HEK293T (cell line): ENCODE data around the gene TNIK.

Experiments
- CTCF ChIA-PET: fragments of 350-600 bp; formaldehyde crosslinking; extraction: SDS; loops from one replicate; lab custom pipeline; 2021; ENCODE audit warnings: antibody characterized with exemption, inconsistent platforms; lab: Yijun Ruan, JAX
- POLR2A ChIA-PET: fragments of 350-600 bp; formaldehyde crosslinking; extraction: SDS; loops from one replicate; lab custom pipeline; 2020; ENCODE audit warnings: antibody characterized with exemption, inconsistent platforms; lab: Yijun Ruan, JAX
- DNase-seq: peaks from one replicate; pipeline ENCODE4 v3.0.0; 2012; ENCODE audit warnings: mixed read lengths; ENCODE audit errors: extremely low spot score
- ARNT ChIP-seq: fragments of 450-650 bp; IDR thresholded peaks from 2 replicates; pipeline ENCODE4 v1.6.1; 2017; ENCODE audit warnings: mild to moderate bottlenecking
- BHLHE40 ChIP-seq: fragments of 450-650 bp; IDR thresholded peaks from 2 replicates; pipeline ENCODE4 v1.6.1; 2016; ENCODE audit warnings: mild to moderate bottlenecking, moderate library complexity, borderline replicate concordance
- CTBP1 ChIP-seq: fragments of 450-650 bp; IDR thresholded peaks from 2 replicates; pipeline ENCODE4 v1.6.1; 2016; ENCODE audit warnings: borderline replicate concordance
- ELF4 ChIP-seq: fragments of 450-650 bp; IDR thresholded peaks from 2 replicates; pipeline ENCODE4 v1.6.1; 2017; ENCODE audit warnings: antibody characterized with exemption
- FOXA1 ChIP-seq: fragments of 450-650 bp; IDR thresholded peaks from 2 replicates; pipeline ENCODE4 v1.6.1; 2016; ENCODE audit warnings: mild to moderate bottlenecking
- FOXK2 ChIP-seq: fragments of 450-650 bp; IDR thresholded peaks from 2 replicates; pipeline ENCODE4 v1.6.1; 2016; ENCODE audit warnings: mild to moderate bottlenecking
- FOXM1 ChIP-seq: fragments of 450-650 bp; IDR thresholded peaks from 2 replicates; pipeline ENCODE4 v1.6.1; 2017; ENCODE audit warnings: mild to moderate bottlenecking, borderline replicate concordance
- HDGF ChIP-seq: fragments of 450-650 bp; IDR thresholded peaks from 2 replicates; pipeline ENCODE4 v1.6.1; 2017; ENCODE audit warnings: antibody characterized with exemption, borderline replicate concordance
- L3MBTL2 ChIP-seq: fragments of 450-650 bp; conservative IDR thresholded peaks from 2 replicates; pipeline ENCODE4 v1.6.1; 2016; ENCODE audit warnings: mild to moderate bottlenecking
- LEF1 ChIP-seq: fragments of 450-650 bp; IDR thresholded peaks from 2 replicates; pipeline ENCODE4 v1.6.1; 2017; ENCODE audit warnings: mild to moderate bottlenecking, borderline replicate concordance
- NFRKB ChIP-seq: fragments of 450-650 bp; IDR thresholded peaks from 2 replicates; pipeline ENCODE4 v1.6.1; 2016; ENCODE audit warnings: mild to moderate bottlenecking, moderate library complexity
- SP1 ChIP-seq: fragments of 450-650 bp; IDR thresholded peaks from 2 replicates; pipeline ENCODE4 v1.6.1; 2017
- SUZ12 ChIP-seq: fragments of 450-650 bp; IDR thresholded peaks from 2 replicates; pipeline ENCODE4 v1.6.1; 2016; ENCODE audit warnings: mild to moderate bottlenecking
- TARDBP ChIP-seq: fragments of 450-650 bp; IDR thresholded peaks from 2 replicates; pipeline ENCODE4 v1.6.1; 2016
- ZNF384 ChIP-seq: fragments of 450-650 bp; IDR thresholded peaks from 2 replicates; pipeline ENCODE4 v1.6.1; 2016
- TF ChIP-seq, protein P1 (sequence below): fragments of 450-650 bp; IDR thresholded peaks from 2 replicates; pipeline ENCODE4 v1.6.1; 2016

Gene TNIK

GRCh38 chr3:171267104-171267503 lies 193.1 kb downstream of the TNIK start:
- no peak for DNase-seq
- no peak for TF ChIP-seq TARDBP
- TF ChIP-seq, protein P1, sequence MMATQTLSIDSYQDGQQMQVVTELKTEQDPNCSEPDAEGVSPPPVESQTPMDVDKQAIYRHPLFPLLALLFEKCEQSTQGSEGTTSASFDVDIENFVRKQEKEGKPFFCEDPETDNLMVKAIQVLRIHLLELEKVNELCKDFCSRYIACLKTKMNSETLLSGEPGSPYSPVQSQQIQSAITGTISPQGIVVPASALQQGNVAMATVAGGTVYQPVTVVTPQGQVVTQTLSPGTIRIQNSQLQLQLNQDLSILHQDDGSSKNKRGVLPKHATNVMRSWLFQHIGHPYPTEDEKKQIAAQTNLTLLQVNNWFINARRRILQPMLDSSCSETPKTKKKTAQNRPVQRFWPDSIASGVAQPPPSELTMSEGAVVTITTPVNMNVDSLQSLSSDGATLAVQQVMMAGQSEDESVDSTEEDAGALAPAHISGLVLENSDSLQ, result no peak
- no peak for TF ChIP-seq SP1
- TF ChIP-seq NFRKB, result no peak
- TF ChIP-seq HDGF, result no peak
- no peak for TF ChIP-seq FOXM1
- TF ChIP-seq LEF1, result no peak
- no peak for TF ChIP-seq CTBP1
- no peak for TF ChIP-seq ELF4
- TF ChIP-seq FOXA1, result no peak
- TF ChIP-seq L3MBTL2, result no peak
- ChIA-PET CTCF (no interaction called here), POLR2A (no interaction called here)

DNA sequence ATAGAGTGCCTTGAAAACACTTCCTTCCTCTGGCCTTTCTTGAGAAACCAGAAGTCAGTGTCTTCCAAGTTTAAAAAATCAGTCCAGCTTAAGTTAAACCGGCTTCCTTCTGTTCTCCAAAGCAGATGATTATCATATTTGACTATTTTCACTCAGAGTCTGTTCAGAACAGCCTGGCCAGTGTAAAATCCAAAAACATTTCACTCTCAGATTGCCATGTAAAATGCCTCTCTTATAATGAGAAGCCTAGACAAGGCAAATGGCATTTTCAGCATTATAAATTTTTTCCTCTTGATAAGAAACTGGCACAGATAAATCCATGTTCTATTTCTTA lies 193.5 kb downstream of the TNIK start:
- no peak for TF ChIP-seq FOXA1
- no peak for TF ChIP-seq ARNT
- no peak for DNase-seq
- POLR2A ChIA-PET, result no interaction called here
- CTCF ChIA-PET, result no interaction called here

DNA sequence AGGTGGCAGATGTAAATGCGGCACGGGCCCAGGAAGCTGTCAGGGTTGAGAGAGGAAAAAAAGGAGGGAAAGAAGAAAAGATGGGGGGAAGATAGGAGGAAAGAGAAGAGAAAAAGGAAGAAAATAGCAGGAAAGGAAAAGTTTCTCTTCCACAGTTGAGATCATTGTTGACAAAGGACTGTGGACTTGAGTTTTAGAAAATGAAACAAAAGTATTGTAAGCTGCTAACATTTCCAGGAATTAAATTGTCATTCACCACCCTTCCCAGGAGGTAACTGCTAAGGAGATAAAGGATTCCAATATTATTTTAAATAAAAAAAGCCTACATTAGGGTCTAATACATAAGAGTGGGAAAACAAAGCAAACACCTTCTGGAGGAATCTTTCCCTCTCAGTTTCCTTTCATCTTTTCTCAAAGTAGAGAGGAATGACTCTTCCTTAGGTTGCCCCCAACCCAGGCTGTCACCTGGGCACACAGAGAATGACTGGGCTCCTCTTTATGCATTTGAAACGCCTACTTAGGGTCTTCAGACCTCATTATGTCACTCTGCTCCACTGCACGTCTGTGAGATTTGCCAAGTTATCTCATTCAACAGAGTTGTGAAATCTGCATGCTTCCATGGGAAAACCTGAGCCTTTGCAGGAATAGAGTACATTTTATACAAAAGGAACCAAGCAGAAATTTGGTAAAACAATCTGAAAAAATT lies 194.0 kb downstream of the TNIK start:
- DNase-seq, result no peak
- CTCF ChIA-PET, result no interaction called here
- TF ChIP-seq SP1, result no peak
- no peak for TF ChIP-seq FOXA1
- TF ChIP-seq HDGF, result no peak
- TF ChIP-seq LEF1, result no peak
- no peak for TF ChIP-seq SUZ12
- TF ChIP-seq, protein P1, result no peak
- TF ChIP-seq ARNT, result no peak
- no peak for TF ChIP-seq CTBP1
- no peak for TF ChIP-seq ZNF384
- TF ChIP-seq NFRKB, result no peak
- TF ChIP-seq ELF4, result no peak
- POLR2A ChIA-PET, result no interaction called here

DNA sequence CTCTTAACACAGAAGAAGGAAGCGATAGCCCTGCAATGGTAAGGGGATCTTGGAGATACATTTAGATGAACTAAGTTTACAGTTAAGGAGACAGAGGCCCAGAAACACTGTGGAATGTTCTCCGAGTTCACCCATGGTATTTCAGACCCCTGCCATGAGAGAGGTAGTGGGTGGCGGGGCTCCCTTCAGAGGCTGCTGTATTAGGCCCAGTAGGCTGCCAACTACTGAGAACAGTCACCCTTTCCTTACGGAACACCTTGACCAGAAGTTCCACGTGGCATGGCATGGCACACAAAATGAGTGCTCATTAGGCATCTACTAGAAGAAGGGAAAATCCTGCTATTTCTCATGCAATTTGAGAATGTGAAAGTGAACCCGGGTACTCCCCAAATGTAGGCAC lies 195.4 kb downstream of the TNIK start:
- ChIA-PET POLR2A (no interaction called here), CTCF (no interaction called here)
- DNase-seq, result no peak
- TF ChIP-seq NFRKB (no peak), BHLHE40 (no peak), L3MBTL2 (no peak), SP1 (no peak), FOXK2 (no peak), HDGF (no peak), CTBP1 (no peak)
- TF ChIP-seq, protein P1, result no peak

GRCh38 chr3:171262431-171262830 lies 197.8 kb downstream of the TNIK start:
- ChIA-PET POLR2A (no interaction called here), CTCF (no interaction called here)
- DNase-seq, result no peak
- TF ChIP-seq SP1, result no peak
- TF ChIP-seq, protein P1, result no peak
- no peak for TF ChIP-seq FOXM1
- no peak for TF ChIP-seq FOXK2
- TF ChIP-seq LEF1, result no peak
- no peak for TF ChIP-seq ZNF384
- TF ChIP-seq HDGF, result no peak
- TF ChIP-seq BHLHE40, result no peak
- TF ChIP-seq ELF4, result no peak
- TF ChIP-seq NFRKB, result no peak
- no peak for TF ChIP-seq CTBP1
- no peak for TF ChIP-seq ARNT
- TF ChIP-seq SUZ12, result no peak
- TF ChIP-seq FOXA1, result no peak
- no peak for TF ChIP-seq L3MBTL2
- TF ChIP-seq TARDBP, result no peak

DNA sequence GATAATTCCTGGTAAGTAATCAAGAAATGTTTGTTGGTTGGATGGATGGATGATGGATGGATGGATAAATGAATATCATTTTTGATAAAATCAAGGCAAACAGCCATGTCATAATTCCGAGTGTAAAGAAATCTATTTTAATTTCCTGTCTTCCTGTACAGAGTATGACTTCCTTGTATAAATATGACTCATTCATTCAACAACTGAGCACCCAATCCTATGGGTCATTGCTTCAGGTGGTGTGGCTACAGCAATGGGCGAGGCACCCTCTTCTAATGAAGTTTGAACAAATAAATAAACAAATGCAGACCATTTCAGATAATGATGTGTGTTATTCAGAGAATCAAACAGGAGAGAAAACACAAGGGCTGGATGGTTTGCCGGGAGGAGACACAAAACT lies 198.7 kb downstream of the TNIK start:
- ChIA-PET POLR2A (no interaction called here), CTCF (no interaction called here)
- DNase-seq, result no peak
- TF ChIP-seq SP1, result no peak

DNA sequence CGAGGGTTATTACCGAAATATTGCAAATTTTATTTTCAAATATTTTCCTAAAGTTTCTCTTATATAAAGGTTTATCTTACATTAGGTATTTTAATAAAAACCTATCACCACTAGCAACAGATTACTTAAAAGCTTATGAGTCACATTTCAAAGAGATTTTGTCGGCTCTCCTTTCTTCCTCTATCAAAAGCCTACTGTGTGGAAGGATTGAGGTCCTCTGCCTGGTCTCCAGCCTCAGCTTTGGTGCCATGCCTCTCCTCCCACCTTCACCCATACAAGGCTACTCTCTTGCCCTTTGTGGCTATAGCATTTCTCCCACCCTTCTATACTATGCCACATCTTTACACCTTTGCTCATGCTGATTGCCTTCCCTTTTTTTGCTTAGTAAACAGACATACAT lies 199.3 kb downstream of the TNIK start:
- CTCF ChIA-PET, result no interaction called here
- no peak for DNase-seq
- POLR2A ChIA-PET, result no interaction called here
- TF ChIP-seq FOXA1 (no peak), ARNT (no peak), FOXK2 (no peak), ELF4 (no peak), L3MBTL2 (no peak)
- TF ChIP-seq, protein P1, result no peak
